Brain microvascular endothelial cell (primary cell): ENCODE measurements around the gene CAMK2D.

Source experiments
- DNase-seq: peaks from one replicate; pipeline ENCODE4 v3.0.0-alpha.2; 2020
- H3K27ac ChIP-seq: fragments of 250-450 bp; sonication (Bioruptor Pico); 2 replicates; pipeline ENCODE4 v1.5.1; 2020; ENCODE audit warnings: mild to moderate bottlenecking, moderate library complexity
- H3K27me3 ChIP-seq: fragments of 250-450 bp; sonication (Bioruptor Pico); replicated peaks from 2 replicates; pipeline ENCODE4 v1.5.1; 2020; ENCODE audit warnings: mild to moderate bottlenecking
- H3K36me3 ChIP-seq: fragments of 250-450 bp; sonication (Bioruptor Pico); replicated peaks from 2 replicates; pipeline ENCODE4 v1.5.1; 2020; ENCODE audit warnings: mild to moderate bottlenecking
- H3K4me3 ChIP-seq: 2 replicates; pipeline ENCODE4 v1.5.1; 2011; ENCODE audit warnings: low read depth, mild to moderate bottlenecking, control low read depth, low read length, moderate library complexity
- CTCF ChIP-seq: IDR thresholded peaks from 2 replicates; pipeline ENCODE4 v1.5.1; 2011; ENCODE audit warnings: low read depth, mild to moderate bottlenecking, moderate library complexity, low read length, control low read depth, inconsistent platforms; ENCODE audit errors: missing control alignments
- in situ Hi-C: cut with HindIII; loops from 2 replicates; pipeline ENCODE4 v1.10.0; 2017; ENCODE audit warnings: low sequenced_read_pairs, low pct_ligation_motif_present

The CAMK2D gene

GRCh38 chr4:113483131-113483530 lies 278.4 kb downstream of the CAMK2D start:
- Histone ChIP-seq H3K27me3 (no peaks in the 10 kb centered on the region), H3K4me3 (no peak overlapping the region), H3K27ac (no peak overlapping the region), H3K36me3 (no peaks in the 10 kb centered on the region)
- no peak for TF ChIP-seq CTCF
- in situ Hi-C loops, result no loop called here
- no peak for DNase-seq

- in situ Hi-C loops, result no loop called here
- H3K36me3 ChIP-seq, result no peaks in the 10 kb centered on the region
- no peak overlapping the region for H3K27ac ChIP-seq
- TF ChIP-seq CTCF, result no peak
- H3K27me3 ChIP-seq, result no peaks in the 10 kb centered on the region
- H3K4me3 ChIP-seq, result no peak overlapping the region
- no peak for DNase-seq
Observed at GRCh38 chr4:113482325-113482724, 279.2 kb downstream of the CAMK2D start.

- in situ Hi-C loops, result no loop called here
- TF ChIP-seq CTCF, result no peak
- DNase-seq, result no peak
Observed at GRCh38 chr4:113481820-113482219, 279.7 kb downstream of the CAMK2D start.

DNA sequence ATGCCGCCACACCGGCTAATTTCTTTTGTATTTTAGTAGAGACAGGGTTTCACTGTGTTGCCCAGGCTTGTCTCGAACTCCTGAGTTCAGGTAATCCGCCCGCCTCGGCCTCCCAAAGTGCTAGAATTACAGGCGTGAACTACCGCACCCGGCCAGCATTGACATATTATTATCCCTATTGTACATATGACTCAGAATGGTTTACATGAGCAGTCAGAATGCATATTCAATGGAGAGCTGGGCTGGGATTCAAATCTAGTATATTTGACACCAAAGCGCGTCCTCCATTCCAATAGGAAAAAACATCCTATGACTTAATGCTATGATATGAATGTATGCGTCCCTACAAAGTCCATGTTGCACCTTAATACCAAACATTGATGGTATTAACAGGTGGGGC lies 281.4 kb downstream of the CAMK2D start:
- no peak for TF ChIP-seq CTCF

More at GRCh38 chr4:113481820-113482219, 279.7 kb downstream of the CAMK2D start:
- no peak overlapping the region for H3K27ac ChIP-seq
- H3K4me3 ChIP-seq, result no peak overlapping the region
- H3K36me3 ChIP-seq, result no peaks in the 10 kb centered on the region
- H3K27me3 ChIP-seq, result no peaks in the 10 kb centered on the region

GRCh38 chr4:113478032-113478431 lies 283.5 kb downstream of the CAMK2D start:
- no peak overlapping the region for H3K4me3 ChIP-seq
- H3K27ac ChIP-seq, result no peak overlapping the region
- H3K27me3 ChIP-seq, result no peaks in the 10 kb centered on the region
- no peaks in the 10 kb centered on the region for H3K36me3 ChIP-seq
- DNase-seq, result no peak
- no peak for TF ChIP-seq CTCF
- in situ Hi-C loops, result no loop called here

More for the DNA sequence above, 281.4 kb downstream of the CAMK2D start:
- Histone ChIP-seq H3K4me3 (no peak overlapping the region), H3K27me3 (no peaks in the 10 kb centered on the region), H3K36me3 (no peaks in the 10 kb centered on the region), H3K27ac (no peak overlapping the region)
- no peak for DNase-seq
- in situ Hi-C loops, result no loop called here

- Histone ChIP-seq H3K27me3 (no peaks in the 10 kb centered on the region), H3K36me3 (no peaks in the 10 kb centered on the region), H3K27ac (no peak overlapping the region), H3K4me3 (no peak overlapping the region)
- DNase-seq, result no peak
- TF ChIP-seq CTCF, result no peak
- in situ Hi-C loops, result no loop called here
Observed at GRCh38 chr4:113476800-113477199, 284.7 kb downstream of the CAMK2D start.
